Neural progenitor cell (in vitro differentiated cells): ENCODE results near the gene NMBR.
"Not testable (repeated sequence)": the region's sequence is repeated elsewhere in the genome, so short reads cannot be mapped to it uniquely, and the experiment has no call there.

ENCODE experiments used
- EZH2 ChIP-seq: fragments of 200-600 bp; sonication (generic); IDR thresholded peaks from 2 replicates; pipeline ENCODE4 v1.6.1; 2017; ENCODE audit warnings: antibody characterized with exemption, mild to moderate bottlenecking, moderate library complexity
- TF ChIP-seq, protein P1 (sequence below): fragments of 200-600 bp; sonication (generic); IDR thresholded peaks from 2 replicates; pipeline ENCODE4 v1.5.1; 2017; ENCODE audit warnings: antibody characterized with exemption, mild to moderate bottlenecking

DNA sequence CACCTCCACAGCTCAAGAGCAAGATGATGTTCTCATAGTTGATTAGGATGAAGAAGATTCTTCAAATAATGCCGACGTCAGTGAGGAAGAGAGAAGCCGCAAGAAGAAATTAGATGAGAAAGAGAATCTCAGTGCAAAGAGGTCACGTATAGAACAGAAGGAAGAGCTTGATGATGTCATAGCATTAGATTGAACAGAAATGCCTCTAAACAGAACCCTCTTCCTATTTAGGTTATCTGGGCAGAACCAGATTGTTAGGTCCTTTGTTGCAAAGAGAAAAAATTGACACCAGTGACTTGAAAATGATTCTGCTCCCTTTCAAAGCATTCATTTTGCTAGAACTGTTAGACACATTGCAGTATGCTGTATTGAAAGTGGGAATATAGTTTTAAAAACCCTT lies 84.1 kb downstream of the NMBR start:
- TF ChIP-seq, protein P1, sequence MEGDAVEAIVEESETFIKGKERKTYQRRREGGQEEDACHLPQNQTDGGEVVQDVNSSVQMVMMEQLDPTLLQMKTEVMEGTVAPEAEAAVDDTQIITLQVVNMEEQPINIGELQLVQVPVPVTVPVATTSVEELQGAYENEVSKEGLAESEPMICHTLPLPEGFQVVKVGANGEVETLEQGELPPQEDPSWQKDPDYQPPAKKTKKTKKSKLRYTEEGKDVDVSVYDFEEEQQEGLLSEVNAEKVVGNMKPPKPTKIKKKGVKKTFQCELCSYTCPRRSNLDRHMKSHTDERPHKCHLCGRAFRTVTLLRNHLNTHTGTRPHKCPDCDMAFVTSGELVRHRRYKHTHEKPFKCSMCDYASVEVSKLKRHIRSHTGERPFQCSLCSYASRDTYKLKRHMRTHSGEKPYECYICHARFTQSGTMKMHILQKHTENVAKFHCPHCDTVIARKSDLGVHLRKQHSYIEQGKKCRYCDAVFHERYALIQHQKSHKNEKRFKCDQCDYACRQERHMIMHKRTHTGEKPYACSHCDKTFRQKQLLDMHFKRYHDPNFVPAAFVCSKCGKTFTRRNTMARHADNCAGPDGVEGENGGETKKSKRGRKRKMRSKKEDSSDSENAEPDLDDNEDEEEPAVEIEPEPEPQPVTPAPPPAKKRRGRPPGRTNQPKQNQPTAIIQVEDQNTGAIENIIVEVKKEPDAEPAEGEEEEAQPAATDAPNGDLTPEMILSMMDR, result not testable (repeated sequence)
- not testable (repeated sequence) for TF ChIP-seq EZH2
